OCI-LY3 (cell line): Measurements from ENCODE around the gene ATP7B.
A peak's percentile ranks its signal among the peaks of the same experiment; 100 is the strongest.

ENCODE experiments used
- H2AFZ ChIP-seq: fragments of 200-600, 300-600 bp; shearing (Covaris generic); 2 replicates; pipeline ENCODE4 v1.6.0; 2014; ENCODE audit warnings: antibody characterized with exemption, low read depth, low read length
- H3K27ac ChIP-seq: fragments of 200-600, 300-600 bp; sonication (generic); 2 replicates; pipeline ENCODE4 v1.5.1; 2014; ENCODE audit warnings: mild to moderate bottlenecking, low read length, moderate library complexity, mixed read lengths
- H3K27me3 ChIP-seq: fragments of 200-600, 300-600 bp; sonication (generic); 2 replicates; pipeline ENCODE4 v1.6.1; 2014; ENCODE audit warnings: low read depth, low read length, mixed read lengths
- H3K36me3 ChIP-seq: fragments of 200-600, 300-600 bp; sonication (generic); replicated peaks from 2 replicates; pipeline ENCODE3; 2014; ENCODE audit warnings: low read depth, low read length, mixed read lengths
- H3K4me1 ChIP-seq: fragments of 300-600, 200-600 bp; sonication (generic); 2 replicates; pipeline ENCODE4 v1.6.1; 2014; ENCODE audit warnings: low read length, mixed read lengths
- H3K4me2 ChIP-seq: fragments of 200-600, 300-600 bp; sonication (generic); 2 replicates; pipeline ENCODE4 v1.6.1; 2014; ENCODE audit warnings: low read length, mixed read lengths
- H3K4me3 ChIP-seq: fragments of 300-600, 200-600 bp; sonication (generic); 2 replicates; pipeline ENCODE4 v1.5.1; 2014; ENCODE audit warnings: antibody characterized with exemption, mild to moderate bottlenecking, low read length, moderate library complexity
- H3K79me2 ChIP-seq: fragments of 300-600, 200-600 bp; shearing (Covaris generic); 2 replicates; pipeline ENCODE4 v1.6.1; 2014; ENCODE audit warnings: mild to moderate bottlenecking, low read length, mixed read lengths
- H3K9ac ChIP-seq: fragments of 300-600, 200-600 bp; shearing (Covaris generic); 2 replicates; pipeline ENCODE4 v1.6.0; 2014; ENCODE audit warnings: mild to moderate bottlenecking, low read length, moderate library complexity
- H3K9me3 ChIP-seq: fragments of 200-600, 300-600 bp; shearing (Covaris generic); 2 replicates; pipeline ENCODE4 v1.6.1; 2014; ENCODE audit warnings: low read length, mixed read lengths; ENCODE audit not compliant: insufficient read depth
- H4K20me1 ChIP-seq: fragments of 200-600, 300-600 bp; sonication (generic); 2 replicates; pipeline ENCODE4 v1.6.1; 2016; ENCODE audit warnings: low read length, mixed read lengths; ENCODE audit not compliant: insufficient read depth
- EZH2phosphoT487 ChIP-seq: fragments of 200-600 bp; shearing (Covaris generic); IDR thresholded peaks from 2 replicates; pipeline ENCODE4 v1.6.1; 2018; ENCODE audit warnings: antibody characterized with exemption, mixed run types, low read depth
- TF ChIP-seq, protein P1 (sequence below): fragments of 200-600, 300-600 bp; sonication (generic); IDR thresholded peaks from 2 replicates; pipeline ENCODE4 v1.5.1; 2014; ENCODE audit warnings: antibody characterized with exemption, low read length, low read depth

Gene ATP7B

DNA sequence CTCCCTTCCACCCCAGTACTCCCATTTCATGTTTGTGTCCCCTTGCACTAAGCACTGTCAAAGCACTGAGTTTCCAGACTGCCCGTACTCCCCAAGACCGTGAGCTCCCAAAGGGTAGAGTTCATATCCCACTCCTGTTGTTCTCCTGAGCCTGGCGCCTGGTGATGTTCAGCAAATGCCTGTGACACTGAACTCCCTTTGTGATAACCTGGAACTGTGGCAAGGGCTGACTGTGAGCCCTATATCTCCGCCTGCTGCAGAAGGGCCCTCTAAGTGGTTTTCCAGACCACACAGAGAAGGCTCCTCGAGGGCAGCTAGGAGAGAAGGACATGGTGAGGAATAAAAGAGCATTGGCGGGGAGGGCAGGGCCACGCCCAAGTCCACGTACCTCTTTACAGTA is 67.5 kb downstream of the ATP7B start:
- no peaks in the 10 kb centered on the region for H3K9me3 ChIP-seq
- H4K20me1 ChIP-seq, result no peaks in the 10 kb centered on the region
- H3K36me3 ChIP-seq, result peaks cover 15% of the 10 kb centered on the region
- no peak overlapping the region; the same call in 1 of the 2 replicates for H3K9ac ChIP-seq
- peaks cover 48% of the 10 kb centered on the region for H3K4me1 ChIP-seq
- peak overlapping the region; percentile 68; the same call in 1 of the 2 replicates for H3K4me3 ChIP-seq
- H2AFZ ChIP-seq, result no peak overlapping the region
- H3K79me2 ChIP-seq, result no peaks in the 10 kb centered on the region
- H3K27me3 ChIP-seq, result peaks cover 10% of the 10 kb centered on the region
- no peak overlapping the region for H3K27ac ChIP-seq
- H3K4me2 ChIP-seq, result peak overlapping the region; percentile 96; the same call in 1 of the 2 replicates
- TF ChIP-seq, protein P1, sequence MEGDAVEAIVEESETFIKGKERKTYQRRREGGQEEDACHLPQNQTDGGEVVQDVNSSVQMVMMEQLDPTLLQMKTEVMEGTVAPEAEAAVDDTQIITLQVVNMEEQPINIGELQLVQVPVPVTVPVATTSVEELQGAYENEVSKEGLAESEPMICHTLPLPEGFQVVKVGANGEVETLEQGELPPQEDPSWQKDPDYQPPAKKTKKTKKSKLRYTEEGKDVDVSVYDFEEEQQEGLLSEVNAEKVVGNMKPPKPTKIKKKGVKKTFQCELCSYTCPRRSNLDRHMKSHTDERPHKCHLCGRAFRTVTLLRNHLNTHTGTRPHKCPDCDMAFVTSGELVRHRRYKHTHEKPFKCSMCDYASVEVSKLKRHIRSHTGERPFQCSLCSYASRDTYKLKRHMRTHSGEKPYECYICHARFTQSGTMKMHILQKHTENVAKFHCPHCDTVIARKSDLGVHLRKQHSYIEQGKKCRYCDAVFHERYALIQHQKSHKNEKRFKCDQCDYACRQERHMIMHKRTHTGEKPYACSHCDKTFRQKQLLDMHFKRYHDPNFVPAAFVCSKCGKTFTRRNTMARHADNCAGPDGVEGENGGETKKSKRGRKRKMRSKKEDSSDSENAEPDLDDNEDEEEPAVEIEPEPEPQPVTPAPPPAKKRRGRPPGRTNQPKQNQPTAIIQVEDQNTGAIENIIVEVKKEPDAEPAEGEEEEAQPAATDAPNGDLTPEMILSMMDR, result no peak
- no peak for TF ChIP-seq EZH2phosphoT487

DNA sequence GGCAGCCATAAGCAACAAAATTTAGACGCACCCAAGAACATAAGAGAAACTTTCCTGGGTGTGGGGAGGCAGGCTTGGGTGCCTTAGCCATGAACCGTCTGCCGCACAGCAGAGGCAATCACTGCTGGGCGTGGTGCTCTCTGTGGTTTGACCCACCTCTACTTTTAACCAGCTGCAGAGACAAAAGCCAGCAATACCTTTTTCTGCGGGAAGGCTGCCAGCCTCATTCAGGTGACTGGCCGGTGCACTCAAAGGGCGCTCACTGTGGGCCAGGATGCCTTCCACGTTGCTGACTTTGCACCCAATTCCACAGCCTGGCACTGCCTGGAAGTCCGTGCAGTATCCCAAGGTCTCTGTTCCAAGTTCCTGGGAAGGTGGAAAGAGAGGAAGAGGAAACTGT is 69.1 kb downstream of the ATP7B start:
- Histone ChIP-seq H3K4me1 (peaks cover 48% of the 10 kb centered on the region), H3K36me3 (peaks cover 17% of the 10 kb centered on the region), H4K20me1 (no peaks in the 10 kb centered on the region), H3K27me3 (peaks cover 10% of the 10 kb centered on the region), H3K4me3 (peak overlapping the region; percentile 17; the same call in 1 of the 2 replicates), H2AFZ (no peak overlapping the region), H3K4me2 (peak overlapping the region; percentile 96), H3K27ac (no peak overlapping the region), H3K9me3 (no peaks in the 10 kb centered on the region), H3K79me2 (no peaks in the 10 kb centered on the region), H3K9ac (no peak overlapping the region)
- TF ChIP-seq EZH2phosphoT487, result no peak
- TF ChIP-seq, protein P1, result no peak

DNA sequence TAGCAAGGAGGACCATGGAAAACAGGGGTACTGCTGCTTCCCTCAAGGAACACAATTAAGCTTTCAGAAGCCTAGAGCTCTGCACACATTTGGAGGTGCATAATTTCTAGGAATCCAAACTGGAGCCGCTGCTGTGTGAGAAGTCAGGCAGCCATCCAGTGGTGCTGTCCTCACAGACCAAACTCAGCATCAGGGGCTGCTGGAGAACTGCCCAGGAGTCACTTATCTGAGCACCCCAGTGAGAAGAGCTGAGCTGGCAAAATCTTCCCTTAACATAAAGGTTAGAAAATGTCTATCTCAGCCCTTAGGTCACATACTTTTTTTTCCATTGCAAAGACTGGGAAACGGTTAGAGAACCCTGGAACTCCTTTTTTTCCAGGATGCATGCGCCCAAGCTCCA is 72.8 kb downstream of the ATP7B start:
- Histone ChIP-seq H3K9ac (no peak overlapping the region), H3K4me2 (no peak overlapping the region), H3K27ac (no peak overlapping the region), H3K9me3 (no peaks in the 10 kb centered on the region), H3K4me1 (peaks cover 17% of the 10 kb centered on the region), H3K27me3 (peaks cover 6% of the 10 kb centered on the region), H3K36me3 (peaks cover 30% of the 10 kb centered on the region), H2AFZ (no peak overlapping the region), H3K79me2 (no peaks in the 10 kb centered on the region), H3K4me3 (no peak overlapping the region), H4K20me1 (no peaks in the 10 kb centered on the region)
- TF ChIP-seq, protein P1, result no peak
- TF ChIP-seq EZH2phosphoT487, result no peak

DNA sequence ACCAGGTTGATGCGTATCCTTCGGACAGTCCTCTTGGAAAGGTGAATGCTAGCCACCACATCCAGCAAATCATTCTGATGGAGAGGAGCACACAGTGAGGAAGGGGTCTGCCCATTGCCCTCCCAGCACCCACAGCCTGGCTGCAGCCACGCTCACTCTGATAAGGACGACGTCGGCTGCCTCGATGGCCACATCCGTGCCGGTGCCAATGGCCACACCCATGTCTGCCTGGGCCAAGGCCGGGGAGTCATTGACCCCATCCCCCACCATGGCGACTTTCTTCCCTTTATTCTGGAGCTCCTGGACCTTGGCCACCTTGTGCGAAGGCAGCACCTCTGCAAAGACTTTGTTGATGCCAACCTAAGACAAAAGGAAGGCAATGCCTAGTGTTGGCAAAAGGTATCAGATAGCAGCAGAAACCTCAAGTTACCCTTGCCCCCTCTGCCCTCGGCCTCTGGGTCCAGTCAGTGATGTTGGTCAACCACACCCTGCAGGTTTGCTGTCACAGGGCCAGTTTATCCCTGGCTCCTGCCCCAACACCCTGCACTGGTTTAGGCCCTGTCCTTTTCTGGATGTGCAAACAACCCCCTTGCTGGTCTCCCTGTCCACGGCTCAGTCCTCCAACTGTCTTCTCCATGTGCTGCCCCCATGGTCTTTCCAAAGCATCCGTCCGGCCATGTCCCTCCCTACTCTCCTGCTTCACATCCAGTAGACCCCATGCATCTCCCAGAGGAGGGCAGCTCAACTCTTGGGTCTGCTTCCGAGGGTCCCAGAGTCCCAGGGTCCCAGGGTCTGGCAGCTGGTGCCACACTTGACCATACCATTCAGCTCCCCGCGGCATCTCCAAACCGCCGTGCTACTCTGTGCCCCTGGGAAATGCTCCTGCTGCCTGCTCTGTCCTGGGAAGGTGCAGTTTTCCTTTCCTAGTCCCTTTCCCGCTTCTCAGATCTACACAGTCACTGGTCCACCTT is 73.6 kb downstream of the ATP7B start:
- no peak overlapping the region for H3K4me2 ChIP-seq
- H2AFZ ChIP-seq, result no peak overlapping the region
- TF ChIP-seq, protein P1, result no peak
- no peak for TF ChIP-seq EZH2phosphoT487

More for the DNA sequence above, 73.6 kb downstream of the ATP7B start:
- Histone ChIP-seq H3K79me2 (no peaks in the 10 kb centered on the region), H3K27ac (no peak overlapping the region), H3K4me1 (peaks cover 9% of the 10 kb centered on the region), H3K9ac (no peak overlapping the region), H4K20me1 (no peaks in the 10 kb centered on the region), H3K36me3 (peaks cover 32% of the 10 kb centered on the region), H3K9me3 (no peaks in the 10 kb centered on the region), H3K27me3 (peaks cover 6% of the 10 kb centered on the region), H3K4me3 (no peak overlapping the region)
